Suprapubic skin (tissue), 4 donors: ENCODE data around the gene CMSS1.

Experiments used
- POLR2A ChIP-seq, 2 donors: fragments of 450-650 bp; IDR thresholded peaks; one replicate each; pipeline ENCODE4 v1.6.1; 2017; ENCODE audit warnings: antibody characterized with exemption in 2 of 2, mild to moderate bottlenecking in 2 of 2, moderate library complexity in 2 of 2
- POLR2AphosphoS5 ChIP-seq, 3 donors: sonication (generic); formaldehyde crosslinking; IDR thresholded peaks; one replicate each; pipeline ENCODE4 v1.6.1; 2017; ENCODE audit warnings: antibody characterized with exemption in 3 of 3
- TF ChIP-seq, protein P1 (sequence below), 2 donors: fragments of 200-600 bp in 1 of 2; fragments of 450-650 bp in 1 of 2; sonication (generic) in 1 of 2; IDR thresholded peaks; one replicate each; pipeline ENCODE4 v1.5.1; 2016 to 2019; ENCODE audit warnings: antibody characterized with exemption in 2 of 2, mild to moderate bottlenecking in 1 of 2, moderate library complexity in 1 of 2

GRCh38 chr3:100081311-100081710 is 263.6 kb downstream of the CMSS1 start:
- TF ChIP-seq POLR2AphosphoS5 (IDR thresholded peaks at IDR 0.05) = no peak
- TF ChIP-seq POLR2A (IDR thresholded peaks at IDR 0.05) = no peak
- TF ChIP-seq, protein P1, sequence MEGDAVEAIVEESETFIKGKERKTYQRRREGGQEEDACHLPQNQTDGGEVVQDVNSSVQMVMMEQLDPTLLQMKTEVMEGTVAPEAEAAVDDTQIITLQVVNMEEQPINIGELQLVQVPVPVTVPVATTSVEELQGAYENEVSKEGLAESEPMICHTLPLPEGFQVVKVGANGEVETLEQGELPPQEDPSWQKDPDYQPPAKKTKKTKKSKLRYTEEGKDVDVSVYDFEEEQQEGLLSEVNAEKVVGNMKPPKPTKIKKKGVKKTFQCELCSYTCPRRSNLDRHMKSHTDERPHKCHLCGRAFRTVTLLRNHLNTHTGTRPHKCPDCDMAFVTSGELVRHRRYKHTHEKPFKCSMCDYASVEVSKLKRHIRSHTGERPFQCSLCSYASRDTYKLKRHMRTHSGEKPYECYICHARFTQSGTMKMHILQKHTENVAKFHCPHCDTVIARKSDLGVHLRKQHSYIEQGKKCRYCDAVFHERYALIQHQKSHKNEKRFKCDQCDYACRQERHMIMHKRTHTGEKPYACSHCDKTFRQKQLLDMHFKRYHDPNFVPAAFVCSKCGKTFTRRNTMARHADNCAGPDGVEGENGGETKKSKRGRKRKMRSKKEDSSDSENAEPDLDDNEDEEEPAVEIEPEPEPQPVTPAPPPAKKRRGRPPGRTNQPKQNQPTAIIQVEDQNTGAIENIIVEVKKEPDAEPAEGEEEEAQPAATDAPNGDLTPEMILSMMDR (IDR thresholded peaks at IDR 0.05) = no peak
